NAMALWA (cell line): ENCODE data around the gene ACVRL1.
A peak's percentile ranks its signal among the peaks of the same experiment; 100 is the strongest.
"Not testable (repeated sequence)": the region's sequence is repeated elsewhere in the genome, so short reads cannot be mapped to it uniquely, and the experiment has no call there.

Experiments
- DNase-seq: peaks from one replicate; pipeline ENCODE4 v3.0.0-alpha.2; 2015; ENCODE audit warnings: low spot score

The ACVRL1 gene

GRCh38 chr12:51874486-51874885 is 32.8 kb upstream of the ACVRL1 start:
- DNase-seq, result no peak

GRCh38 chr12:51879102-51879501 is 28.2 kb upstream of the ACVRL1 start:
- DNase-seq, result no peak

GRCh38 chr12:51883295-51883694 is 24.0 kb upstream of the ACVRL1 start:
- DNase-seq, result no peak

- DNase-seq, result no peak
These were observed 23.2 kb upstream of the ACVRL1 start for GRCh38 chr12:51883998-51884675.

- no peak for DNase-seq
These were observed 22.6 kb upstream of the ACVRL1 start for GRCh38 chr12:51884676-51885229.

GRCh38 chr12:51885294-51886020 is 21.8 kb upstream of the ACVRL1 start:
- not testable (repeated sequence) for DNase-seq

GRCh38 chr12:51886021-51886710 is 21.1 kb upstream of the ACVRL1 start:
- peak; percentile 24 for DNase-seq

- DNase-seq, result no peak
These were observed 19.6 kb upstream of the ACVRL1 start, which contains the start of gene ANKRD33 for GRCh38 chr12:51887476-51888315. ANKRD33 (plus strand) TSS chr12:51888103; CDS start chr12:51888187, 84 bp downstream.

- DNase-seq, result no peak
These were observed 18.7 kb upstream of the ACVRL1 start for GRCh38 chr12:51888316-51889215.

GRCh38 chr12:51889216-51890132 is 17.8 kb upstream of the ACVRL1 start:
- no peak for DNase-seq

- DNase-seq, result no peak
These were observed 17.2 kb upstream of the ACVRL1 start for GRCh38 chr12:51890133-51890464.

- DNase-seq, result no peak
These were observed 16.7 kb upstream of the ACVRL1 start for GRCh38 chr12:51890511-51891171.

GRCh38 chr12:51891843-51892242 is 15.5 kb upstream of the ACVRL1 start:
- DNase-seq, result peak; percentile 36

GRCh38 chr12:51893786-51894185 is 13.5 kb upstream of the ACVRL1 start:
- no peak for DNase-seq

GRCh38 chr12:51895378-51896135 is 11.7 kb upstream of the ACVRL1 start:
- DNase-seq, result no peak

- no peak for DNase-seq
These were observed 11.1 kb upstream of the ACVRL1 start for GRCh38 chr12:51896236-51896635.

- no peak for DNase-seq
These were observed 10.1 kb upstream of the ACVRL1 start for GRCh38 chr12:51897181-51897580.

GRCh38 chr12:51898506-51898905 is 8.8 kb upstream of the ACVRL1 start:
- DNase-seq, result no peak
